CD1c-positive myeloid dendritic cell (primary cell): ENCODE data around the gene TXK.
A peak's percentile ranks its signal among the peaks of the same experiment; 100 is the strongest.

Source experiments
- DNase-seq: peaks from one replicate; pipeline ENCODE4 v3.0.0-alpha.2; 2016; ENCODE audit errors: extremely low spot score

The TXK gene

DNA sequence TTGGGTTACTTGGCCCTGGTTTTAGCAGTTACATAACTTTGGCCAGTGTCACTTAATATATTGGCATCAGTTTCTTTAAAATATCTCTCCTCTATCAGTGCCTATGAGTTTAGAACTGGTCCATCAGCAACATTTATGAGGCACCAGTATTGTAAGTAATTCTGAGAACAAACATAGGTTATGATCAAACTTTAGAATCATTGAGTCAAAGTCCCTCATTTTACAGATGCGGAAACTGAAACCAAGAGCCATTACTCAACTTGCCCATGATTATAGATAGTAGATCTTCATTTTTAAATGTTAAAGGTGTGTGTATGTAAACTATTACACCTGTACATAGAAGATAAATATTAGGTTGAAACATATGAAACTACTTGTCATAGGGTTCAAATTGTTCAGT, 113.0 kb downstream of the TXK start:
- DNase-seq, result no peak

DNA sequence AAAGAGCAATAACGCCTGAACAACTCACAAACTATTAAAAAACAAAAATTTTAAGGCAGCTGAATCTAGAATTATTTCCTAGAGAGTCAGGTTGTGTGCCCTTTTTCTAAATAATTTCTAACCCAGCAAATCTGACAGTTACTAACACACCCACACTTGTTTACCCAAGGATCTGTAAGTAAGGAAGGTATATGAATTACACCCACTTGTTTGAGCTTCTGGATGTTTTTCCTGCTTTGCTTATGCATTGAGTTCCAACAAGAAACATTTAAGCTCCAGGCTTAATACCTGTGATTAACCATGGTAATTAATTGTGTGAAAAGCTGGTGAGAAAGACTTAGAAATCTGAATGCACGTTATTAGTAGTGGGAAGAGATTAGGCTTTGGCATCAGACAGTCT, 115.9 kb downstream of the TXK start:
- DNase-seq, result no peak

DNA sequence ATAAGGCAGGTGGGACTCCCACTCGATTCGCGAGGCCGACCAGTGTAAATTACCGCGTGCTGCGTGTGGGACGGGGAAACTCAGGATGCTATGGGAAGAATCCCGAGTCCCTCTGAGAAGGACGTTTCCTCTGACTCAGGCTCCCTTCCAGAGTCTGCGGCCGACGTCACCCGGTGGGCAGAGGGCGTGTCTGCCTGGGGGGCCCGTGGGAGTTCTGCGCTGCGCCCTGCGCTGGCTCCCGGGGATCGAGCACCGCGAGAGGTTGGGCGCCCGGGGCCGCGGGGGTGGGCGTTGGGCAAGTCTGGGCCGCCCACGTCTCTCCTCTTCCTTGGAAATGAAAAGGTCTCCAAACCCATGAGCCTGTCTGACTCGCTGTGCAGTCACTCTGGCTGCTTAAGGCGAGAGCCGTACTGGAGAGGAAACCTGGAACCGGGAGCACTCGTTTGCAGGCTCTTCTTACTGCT, 116.9 kb downstream of the TXK start:
- DNase-seq, result peak; percentile 93
